HepG2 (cell line): ENCODE results near the gene ANKRD27. TPM values are rescaled to one million over a fixed set of nuclear protein-coding genes. Genes with fewer than 3 reads are reported as not detected.

Experiments used
- CTCF ChIP-seq: sonication (generic); formaldehyde crosslinking; IDR thresholded peaks from 2 replicates; pipeline ENCODE4 v1.5.0; 2020; ENCODE audit warnings: mild to moderate bottlenecking, missing genetic modification reagents, moderate library complexity
- HNRNPK ChIP-seq: fragments of 200-400 bp; formaldehyde crosslinking; IDR thresholded peaks from 2 replicates; pipeline ENCODE4 v1.6.1; 2018; ENCODE audit warnings: low read length, low read depth, moderate library complexity, mild to moderate bottlenecking; ENCODE audit not compliant: poor library complexity, severe bottlenecking
- KIAA2018 ChIP-seq: sonication (generic); formaldehyde crosslinking; IDR thresholded peaks from 2 replicates; pipeline ENCODE4 v1.5.0; 2020; ENCODE audit warnings: mild to moderate bottlenecking, missing genetic modification reagents, borderline replicate concordance
- MAX ChIP-seq: IDR thresholded peaks from 2 replicates; pipeline ENCODE4 v1.6.1; 2012; ENCODE audit warnings: inconsistent platforms
- TEAD2 ChIP-seq: sonication (generic); formaldehyde crosslinking; IDR thresholded peaks from 2 replicates; pipeline ENCODE4 v1.9.0; 2021; ENCODE audit warnings: missing genetic modification reagents
- ZFP82 ChIP-seq: sonication (generic); formaldehyde crosslinking; IDR thresholded peaks from 2 replicates; pipeline ENCODE4 v1.5.1; 2020; ENCODE audit warnings: mild to moderate bottlenecking, missing genetic modification reagents, borderline replicate concordance
- polyA plus RNA-seq, 8 experiments: library from polyadenylated mRNA; depleted of rRNA in 3 of 8; stranded (reverse) in 7 of 8; unstranded in 1 of 8; fragments of >200 nt; fragmentation: Illumina TruSeq in 4 of 8; extraction: Trizol in 4 of 8; gene quantifications; 2 replicates each; pipeline versions ENCODE4 v1.2.1 to v1.2.3, GENCODE V29; 2011 to 2016; ENCODE audit warnings: low read depth in 4 of 8, missing spikeins in 1 of 8, mixed read lengths in 1 of 8; ENCODE audit not compliant: insufficient read depth in 1 of 8
- total RNA-seq, 5 experiments: library from RNA; depleted of rRNA; stranded (reverse); fragments of >200 nt; fragmentation: Illumina TruSeq; extraction: Trizol; gene quantifications; 2 replicates each; pipeline ENCODE4 v1.2.3, GENCODE V29; 2016; ENCODE audit warnings: low read depth in 1 of 5
- TF ChIP-seq, protein P1 (sequence below): sonication (generic); formaldehyde crosslinking; IDR thresholded peaks from 2 replicates; pipeline ENCODE4 v1.4.0; 2020; ENCODE audit warnings: missing genetic modification reagents

The ANKRD27 gene
- total and polyA plus RNA-seq, 2 of the 13 experiments (the other 11 are each of a cell fraction or from before 2014, with no cell fraction given): 22.2 to 23.7 TPM

GRCh38 chr19:32719611-32720059 lies 44.7 kb upstream of the ANKRD27 start, which contains the start of gene TDRD12 (continued):
- TF ChIP-seq KIAA2018 (no peak), TEAD2 (CRISPR knock-in tag) (no peak), CTCF (CRISPR knock-in tag) (peak; percentile 46), HNRNPK (peak; percentile 21), MAX (peak; percentile 30; the same call in 1 of the 2 replicates), ZFP82 (CRISPR knock-in tag) (no peak)
- TF ChIP-seq, protein P1, sequence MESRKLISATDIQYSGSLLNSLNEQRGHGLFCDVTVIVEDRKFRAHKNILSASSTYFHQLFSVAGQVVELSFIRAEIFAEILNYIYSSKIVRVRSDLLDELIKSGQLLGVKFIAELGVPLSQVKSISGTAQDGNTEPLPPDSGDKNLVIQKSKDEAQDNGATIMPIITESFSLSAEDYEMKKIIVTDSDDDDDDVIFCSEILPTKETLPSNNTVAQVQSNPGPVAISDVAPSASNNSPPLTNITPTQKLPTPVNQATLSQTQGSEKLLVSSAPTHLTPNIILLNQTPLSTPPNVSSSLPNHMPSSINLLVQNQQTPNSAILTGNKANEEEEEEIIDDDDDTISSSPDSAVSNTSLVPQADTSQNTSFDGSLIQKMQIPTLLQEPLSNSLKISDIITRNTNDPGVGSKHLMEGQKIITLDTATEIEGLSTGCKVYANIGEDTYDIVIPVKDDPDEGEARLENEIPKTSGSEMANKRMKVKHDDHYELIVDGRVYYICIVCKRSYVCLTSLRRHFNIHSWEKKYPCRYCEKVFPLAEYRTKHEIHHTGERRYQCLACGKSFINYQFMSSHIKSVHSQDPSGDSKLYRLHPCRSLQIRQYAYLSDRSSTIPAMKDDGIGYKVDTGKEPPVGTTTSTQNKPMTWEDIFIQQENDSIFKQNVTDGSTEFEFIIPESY: peak; percentile 93
